Central memory CD4-positive, alpha-beta T cell (primary cell): Measurements from ENCODE around the gene FGF1.

Experiments
- DNase-seq: peaks from one replicate; pipeline ENCODE4 v3.0.0; 2022

Gene FGF1

GRCh38 chr5:142696379-142696778 is 10.5 kb upstream of the FGF1 start:
- no peak for DNase-seq

- DNase-seq = no peak
These were observed 8.4 kb upstream of the FGF1 start for GRCh38 chr5:142694092-142694856.

GRCh38 chr5:142692321-142692894 is 6.5 kb upstream of the FGF1 start:
- no peak for DNase-seq

- DNase-seq = no peak
These were observed 4.8 kb upstream of the FGF1 start for GRCh38 chr5:142690667-142691066.

GRCh38 chr5:142689081-142689480 is 3.2 kb upstream of the FGF1 start:
- DNase-seq = no peak

GRCh38 chr5:142688281-142688989 is 2.5 kb upstream of the FGF1 start:
- no peak for DNase-seq

GRCh38 chr5:142686968-142687367 is 1.1 kb upstream of the FGF1 start:
- no peak for DNase-seq

GRCh38 chr5:142686210-142686734 is 382 bp upstream of the FGF1 start:
- no peak for DNase-seq

GRCh38 chr5:142684508-142685041 is 1.3 kb downstream of the FGF1 start:
- no peak for DNase-seq

- DNase-seq = no peak
These were observed 1.9 kb downstream of the FGF1 start for GRCh38 chr5:142683881-142684505.

- DNase-seq = no peak
These were observed 2.8 kb downstream of the FGF1 start for GRCh38 chr5:142683116-142683515.

- DNase-seq = no peak
These were observed 5.2 kb downstream of the FGF1 start for GRCh38 chr5:142680605-142681259.

GRCh38 chr5:142679744-142680143 is 6.1 kb downstream of the FGF1 start:
- DNase-seq = no peak

- no peak for DNase-seq
These were observed 7.4 kb downstream of the FGF1 start for GRCh38 chr5:142678529-142678928.

GRCh38 chr5:142677198-142677597 is 8.7 kb downstream of the FGF1 start:
- DNase-seq = no peak

- no peak for DNase-seq
These were observed 9.6 kb downstream of the FGF1 start for GRCh38 chr5:142676318-142676717.

- no peak for DNase-seq
These were observed 11.1 kb downstream of the FGF1 start for GRCh38 chr5:142674531-142675469.

GRCh38 chr5:142671801-142672200 is 14.1 kb downstream of the FGF1 start:
- DNase-seq = no peak

GRCh38 chr5:142671266-142671665 is 14.6 kb downstream of the FGF1 start:
- no peak for DNase-seq

- no peak for DNase-seq
These were observed 15.1 kb downstream of the FGF1 start for GRCh38 chr5:142670804-142671203.

- DNase-seq = no peak
These were observed 16.4 kb downstream of the FGF1 start for GRCh38 chr5:142669477-142669876.
